B cell (primary cell): ENCODE results near the gene PSTK.

Experiments used
- CTCF ChIP-seq: fragments of 200-600 bp; IDR thresholded peaks from one replicate; pipeline ENCODE4 v1.8.0; 2022; ENCODE audit warnings: antibody characterized with exemption, mild to moderate bottlenecking
- EZH2 ChIP-seq: IDR thresholded peaks from 2 replicates; pipeline ENCODE4 v1.6.1; 2012; ENCODE audit warnings: borderline replicate concordance, low read depth, mild to moderate bottlenecking, moderate library complexity, low read length; ENCODE audit not compliant: insufficient read depth, poor library complexity, severe bottlenecking

- TF ChIP-seq CTCF, result no peak
- TF ChIP-seq EZH2, result no peak
Measured at GRCh38 chr10:122931088-122931906, 48.9 kb upstream of the PSTK start.
